SK-N-SH treated with all-trans-retinoic acid at 6 μM for 48 hours (cell line): ENCODE results near the gene CNTN1.

Experiments
- ATAC-seq: fragments of 200-7000 bp; cut with Tn5 transposase; 3 replicates; pipeline ENCODE4 v1.9.1; 2020; ENCODE audit warnings: mild to moderate bottlenecking, moderate library complexity
- ARNTL ChIP-seq: fragments of 450-650 bp; formaldehyde crosslinking; IDR thresholded peaks from 2 replicates; pipeline ENCODE4 v1.5.0; 2020; ENCODE audit warnings: low read depth, mild to moderate bottlenecking, moderate library complexity, borderline replicate concordance
- BACH2 ChIP-seq: fragments of 250-450 bp; sonication (Bioruptor Pico); IDR thresholded peaks from 2 replicates; pipeline ENCODE4 v1.9.0; 2021; ENCODE audit warnings: mild to moderate bottlenecking, borderline replicate concordance
- CSDC2 ChIP-seq: fragments of 250-450 bp; sonication (Bioruptor Pico); IDR thresholded peaks from 2 replicates; pipeline ENCODE4 v1.5.0; 2020; ENCODE audit warnings: mild to moderate bottlenecking, moderate library complexity
- ESRRG ChIP-seq: fragments of 250-450 bp; sonication (Bioruptor Pico); IDR thresholded peaks from 2 replicates; pipeline ENCODE4 v1.6.1; 2021; ENCODE audit warnings: mild to moderate bottlenecking
- GLIS3 ChIP-seq: fragments of 250-450 bp; sonication (Bioruptor Pico); IDR thresholded peaks from 2 replicates; pipeline ENCODE4 v1.5.0; 2020; ENCODE audit warnings: mild to moderate bottlenecking, moderate library complexity
- ISL1 ChIP-seq: fragments of 250-450 bp; sonication (Bioruptor Pico); IDR thresholded peaks from 2 replicates; pipeline ENCODE4 v2.1.2; 2022; ENCODE audit warnings: mild to moderate bottlenecking, moderate library complexity
- OSR1 ChIP-seq: fragments of 250-450 bp; sonication (Bioruptor Pico); IDR thresholded peaks from 2 replicates; pipeline ENCODE4 v1.8.0; 2022; ENCODE audit warnings: moderate library complexity, mild to moderate bottlenecking, inconsistent platforms
- PPARA ChIP-seq: fragments of 250-450 bp; sonication (Bioruptor Pico); IDR thresholded peaks from 2 replicates; pipeline ENCODE4 v1.5.0; 2020; ENCODE audit warnings: mild to moderate bottlenecking, borderline replicate concordance
- RARB ChIP-seq: fragments of 250-450 bp; sonication (Bioruptor Pico); IDR thresholded peaks from 2 replicates; pipeline ENCODE4 v1.8.0; 2021; ENCODE audit warnings: mild to moderate bottlenecking, moderate library complexity
- SNAI2 ChIP-seq: fragments of 250-450 bp; sonication (Bioruptor Pico); IDR thresholded peaks from 2 replicates; pipeline ENCODE4 v1.5.0; 2020; ENCODE audit warnings: mild to moderate bottlenecking, moderate library complexity
- TCF4 ChIP-seq: fragments of 250-450 bp; sonication (Bioruptor Pico); IDR thresholded peaks from 2 replicates; pipeline ENCODE4 v1.8.0; 2021; ENCODE audit warnings: mild to moderate bottlenecking, moderate library complexity, borderline replicate concordance
- ZC3H10 ChIP-seq: fragments of 250-450 bp; sonication (Bioruptor Pico); IDR thresholded peaks from 2 replicates; pipeline ENCODE4 v1.5.1; 2021; ENCODE audit warnings: mild to moderate bottlenecking, moderate library complexity
- ZFP3 ChIP-seq: fragments of 250-450 bp; sonication (Bioruptor Pico); IDR thresholded peaks from 2 replicates; pipeline ENCODE4 v1.5.0; 2020; ENCODE audit warnings: mild to moderate bottlenecking, moderate library complexity
- ZFP30 ChIP-seq: fragments of 450-650 bp; formaldehyde crosslinking; IDR thresholded peaks from 2 replicates; pipeline ENCODE4 v1.5.0; 2022; ENCODE audit warnings: mild to moderate bottlenecking, moderate library complexity
- ZNF565 ChIP-seq: fragments of 450-650 bp; formaldehyde crosslinking; conservative IDR thresholded peaks from 2 replicates; pipeline ENCODE4 v1.5.0; 2020; ENCODE audit warnings: low read depth, mild to moderate bottlenecking, moderate library complexity
- ZNF70 ChIP-seq: fragments of 450-650 bp; formaldehyde crosslinking; IDR thresholded peaks from 2 replicates; pipeline ENCODE4 v1.5.0; 2020; ENCODE audit warnings: mild to moderate bottlenecking, moderate library complexity
- ZNF8 ChIP-seq: fragments of 450-650 bp; formaldehyde crosslinking; IDR thresholded peaks from 2 replicates; pipeline ENCODE4 v1.5.0; 2020; ENCODE audit warnings: mild to moderate bottlenecking, moderate library complexity
- TF ChIP-seq, protein P1 (sequence below): fragments of 250-450 bp; sonication (Bioruptor Pico); IDR thresholded peaks from 2 replicates; pipeline ENCODE4 v1.5.1; 2020; ENCODE audit warnings: low read depth, mild to moderate bottlenecking, moderate library complexity
- TF ChIP-seq, protein P2 (sequence below): fragments of 250-450 bp; sonication (Bioruptor Pico); IDR thresholded peaks from 2 replicates; pipeline ENCODE4 v1.8.0; 2020; ENCODE audit warnings: mild to moderate bottlenecking, moderate library complexity, borderline replicate concordance
- TF ChIP-seq, protein P3 (sequence below): fragments of 250-450 bp; sonication (Bioruptor Pico); IDR thresholded peaks from 2 replicates; pipeline ENCODE4 v1.5.1; 2021; ENCODE audit warnings: mild to moderate bottlenecking, moderate library complexity
- TF ChIP-seq, protein P4 (sequence below): fragments of 250-450 bp; sonication (Bioruptor Pico); IDR thresholded peaks from 2 replicates; pipeline ENCODE4 v1.5.0; 2020; ENCODE audit warnings: mild to moderate bottlenecking, moderate library complexity

The CNTN1 gene

DNA sequence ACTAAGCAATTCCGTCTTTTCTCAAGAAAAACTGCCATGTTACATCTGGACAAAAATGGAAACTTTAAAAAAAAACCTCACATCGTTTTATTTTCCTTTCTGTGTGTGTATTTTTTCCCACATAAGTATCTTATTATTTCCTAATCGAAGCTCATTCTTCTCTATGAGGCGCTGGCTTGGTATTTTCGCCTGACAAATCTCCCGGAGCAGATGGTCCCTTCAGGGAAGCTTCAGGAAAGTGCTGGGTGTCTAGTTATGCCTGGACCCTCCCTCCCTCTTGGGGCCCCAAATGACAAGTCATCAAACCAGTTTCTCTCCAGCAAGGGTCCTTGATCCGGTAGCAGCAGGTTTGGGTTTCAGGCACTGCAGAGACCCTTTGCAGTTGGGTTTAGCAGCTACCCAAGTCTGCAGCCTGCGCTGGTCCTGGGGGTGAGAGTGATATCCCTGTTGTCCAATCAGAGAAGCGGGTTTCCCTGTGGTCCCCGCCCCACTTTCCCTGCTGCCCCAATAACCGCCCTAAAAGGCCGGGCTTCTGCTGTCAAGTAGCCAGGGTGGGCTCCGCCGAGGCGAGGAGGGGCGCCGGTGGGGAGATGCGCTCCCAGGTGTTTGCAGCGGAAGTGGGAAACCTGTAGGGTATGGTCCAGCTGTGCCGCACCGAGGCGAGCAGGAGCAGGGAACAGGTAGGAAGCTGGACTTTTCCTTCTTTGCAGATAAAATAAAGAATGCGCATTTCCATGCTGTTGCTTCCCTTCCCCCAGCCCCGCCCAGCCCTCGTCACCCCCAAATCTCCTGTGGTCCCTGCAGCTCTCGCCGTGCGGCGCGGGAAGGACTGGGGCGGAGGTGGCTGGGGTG lies at the start of gene CNTN1:
Gene CNTN1 (plus strand): TSS at position 527 of the 852 bp plus-strand sequence.
- TF ChIP-seq SNAI2 (CRISPR knock-in tag): no peak
- TF ChIP-seq ZFP30 (CRISPR knock-in tag): no peak
- TF ChIP-seq, protein P1, sequence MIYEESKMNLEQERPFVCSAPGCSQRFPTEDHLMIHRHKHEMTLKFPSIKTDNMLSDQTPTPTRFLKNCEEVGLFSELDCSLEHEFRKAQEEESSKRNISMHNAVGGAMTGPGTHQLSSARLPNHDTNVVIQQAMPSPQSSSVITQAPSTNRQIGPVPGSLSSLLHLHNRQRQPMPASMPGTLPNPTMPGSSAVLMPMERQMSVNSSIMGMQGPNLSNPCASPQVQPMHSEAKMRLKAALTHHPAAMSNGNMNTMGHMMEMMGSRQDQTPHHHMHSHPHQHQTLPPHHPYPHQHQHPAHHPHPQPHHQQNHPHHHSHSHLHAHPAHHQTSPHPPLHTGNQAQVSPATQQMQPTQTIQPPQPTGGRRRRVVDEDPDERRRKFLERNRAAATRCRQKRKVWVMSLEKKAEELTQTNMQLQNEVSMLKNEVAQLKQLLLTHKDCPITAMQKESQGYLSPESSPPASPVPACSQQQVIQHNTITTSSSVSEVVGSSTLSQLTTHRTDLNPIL (CRISPR knock-in tag): no peak
- TF ChIP-seq RARB: no peak
- no peak for TF ChIP-seq ZNF565 (CRISPR knock-in tag)
- TF ChIP-seq, protein P2, sequence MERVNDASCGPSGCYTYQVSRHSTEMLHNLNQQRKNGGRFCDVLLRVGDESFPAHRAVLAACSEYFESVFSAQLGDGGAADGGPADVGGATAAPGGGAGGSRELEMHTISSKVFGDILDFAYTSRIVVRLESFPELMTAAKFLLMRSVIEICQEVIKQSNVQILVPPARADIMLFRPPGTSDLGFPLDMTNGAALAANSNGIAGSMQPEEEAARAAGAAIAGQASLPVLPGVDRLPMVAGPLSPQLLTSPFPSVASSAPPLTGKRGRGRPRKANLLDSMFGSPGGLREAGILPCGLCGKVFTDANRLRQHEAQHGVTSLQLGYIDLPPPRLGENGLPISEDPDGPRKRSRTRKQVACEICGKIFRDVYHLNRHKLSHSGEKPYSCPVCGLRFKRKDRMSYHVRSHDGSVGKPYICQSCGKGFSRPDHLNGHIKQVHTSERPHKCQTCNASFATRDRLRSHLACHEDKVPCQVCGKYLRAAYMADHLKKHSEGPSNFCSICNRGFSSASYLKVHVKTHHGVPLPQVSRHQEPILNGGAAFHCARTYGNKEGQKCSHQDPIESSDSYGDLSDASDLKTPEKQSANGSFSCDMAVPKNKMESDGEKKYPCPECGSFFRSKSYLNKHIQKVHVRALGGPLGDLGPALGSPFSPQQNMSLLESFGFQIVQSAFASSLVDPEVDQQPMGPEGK (CRISPR knock-in tag): no peak
- no peak for TF ChIP-seq TCF4
- no peak for TF ChIP-seq GLIS3 (CRISPR knock-in tag)
- TF ChIP-seq, protein P3, sequence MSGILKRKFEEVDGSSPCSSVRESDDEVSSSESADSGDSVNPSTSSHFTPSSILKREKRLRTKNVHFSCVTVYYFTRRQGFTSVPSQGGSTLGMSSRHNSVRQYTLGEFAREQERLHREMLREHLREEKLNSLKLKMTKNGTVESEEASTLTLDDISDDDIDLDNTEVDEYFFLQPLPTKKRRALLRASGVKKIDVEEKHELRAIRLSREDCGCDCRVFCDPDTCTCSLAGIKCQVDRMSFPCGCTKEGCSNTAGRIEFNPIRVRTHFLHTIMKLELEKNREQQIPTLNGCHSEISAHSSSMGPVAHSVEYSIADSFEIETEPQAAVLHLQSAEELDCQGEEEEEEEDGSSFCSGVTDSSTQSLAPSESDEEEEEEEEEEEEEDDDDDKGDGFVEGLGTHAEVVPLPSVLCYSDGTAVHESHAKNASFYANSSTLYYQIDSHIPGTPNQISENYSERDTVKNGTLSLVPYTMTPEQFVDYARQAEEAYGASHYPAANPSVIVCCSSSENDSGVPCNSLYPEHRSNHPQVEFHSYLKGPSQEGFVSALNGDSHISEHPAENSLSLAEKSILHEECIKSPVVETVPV (CRISPR knock-in tag): no peak
- TF ChIP-seq ZC3H10: no peak
- no peak for TF ChIP-seq OSR1 (CRISPR knock-in tag)
- TF ChIP-seq ZFP3 (CRISPR knock-in tag): no peak
- no peak for TF ChIP-seq ZNF70 (CRISPR knock-in tag)
- TF ChIP-seq, protein P4, sequence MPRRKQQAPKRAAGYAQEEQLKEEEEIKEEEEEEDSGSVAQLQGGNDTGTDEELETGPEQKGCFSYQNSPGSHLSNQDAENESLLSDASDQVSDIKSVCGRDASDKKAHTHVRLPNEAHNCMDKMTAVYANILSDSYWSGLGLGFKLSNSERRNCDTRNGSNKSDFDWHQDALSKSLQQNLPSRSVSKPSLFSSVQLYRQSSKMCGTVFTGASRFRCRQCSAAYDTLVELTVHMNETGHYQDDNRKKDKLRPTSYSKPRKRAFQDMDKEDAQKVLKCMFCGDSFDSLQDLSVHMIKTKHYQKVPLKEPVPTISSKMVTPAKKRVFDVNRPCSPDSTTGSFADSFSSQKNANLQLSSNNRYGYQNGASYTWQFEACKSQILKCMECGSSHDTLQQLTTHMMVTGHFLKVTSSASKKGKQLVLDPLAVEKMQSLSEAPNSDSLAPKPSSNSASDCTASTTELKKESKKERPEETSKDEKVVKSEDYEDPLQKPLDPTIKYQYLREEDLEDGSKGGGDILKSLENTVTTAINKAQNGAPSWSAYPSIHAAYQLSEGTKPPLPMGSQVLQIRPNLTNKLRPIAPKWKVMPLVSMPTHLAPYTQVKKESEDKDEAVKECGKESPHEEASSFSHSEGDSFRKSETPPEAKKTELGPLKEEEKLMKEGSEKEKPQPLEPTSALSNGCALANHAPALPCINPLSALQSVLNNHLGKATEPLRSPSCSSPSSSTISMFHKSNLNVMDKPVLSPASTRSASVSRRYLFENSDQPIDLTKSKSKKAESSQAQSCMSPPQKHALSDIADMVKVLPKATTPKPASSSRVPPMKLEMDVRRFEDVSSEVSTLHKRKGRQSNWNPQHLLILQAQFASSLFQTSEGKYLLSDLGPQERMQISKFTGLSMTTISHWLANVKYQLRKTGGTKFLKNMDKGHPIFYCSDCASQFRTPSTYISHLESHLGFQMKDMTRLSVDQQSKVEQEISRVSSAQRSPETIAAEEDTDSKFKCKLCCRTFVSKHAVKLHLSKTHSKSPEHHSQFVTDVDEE (CRISPR knock-in tag): no peak
- no peak for TF ChIP-seq ARNTL (CRISPR knock-in tag)
- no peak for TF ChIP-seq BACH2 (CRISPR knock-in tag)
- no peak for TF ChIP-seq ZNF8 (CRISPR knock-in tag)
- TF ChIP-seq PPARA (CRISPR knock-in tag): no peak
- peak; percentile 95 for ATAC-seq

DNA sequence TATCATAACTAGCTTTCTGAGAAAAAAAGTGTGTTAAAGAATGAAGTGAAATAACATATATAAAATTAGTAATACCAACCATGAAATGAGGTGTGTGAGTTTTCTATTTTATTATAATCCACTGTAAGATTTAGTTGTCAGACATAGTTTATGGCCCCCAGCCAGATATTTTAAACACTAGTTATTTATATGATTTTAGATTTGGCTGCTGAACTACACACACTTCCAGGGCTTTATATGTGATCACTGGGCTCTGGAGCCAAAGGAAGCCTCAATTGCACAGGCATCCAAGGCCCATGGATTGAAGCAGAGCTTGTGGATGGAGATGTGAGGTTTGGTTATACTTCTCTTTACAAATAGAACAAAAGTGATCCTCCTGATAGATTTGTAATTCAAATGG lies 48.7 kb upstream of the CNTN1 start:
- no peak for ATAC-seq
- TF ChIP-seq SNAI2 (CRISPR knock-in tag) (no peak), ZNF8 (CRISPR knock-in tag) (no peak), OSR1 (CRISPR knock-in tag) (no peak), ISL1 (no peak), ESRRG (CRISPR knock-in tag) (no peak), ARNTL (CRISPR knock-in tag) (no peak), BACH2 (CRISPR knock-in tag) (no peak), RARB (no peak), CSDC2 (no peak), ZNF70 (CRISPR knock-in tag) (no peak)
- TF ChIP-seq, protein P2 (CRISPR knock-in tag): no peak
- TF ChIP-seq, protein P1 (CRISPR knock-in tag): no peak
